ENCODE results near the gene RASSF7.

Gene RASSF7

GRCh38 chr11:537622-538430, 22.9 kb upstream of the RASSF7 start:
- H3K27ac Mint-ChIP-seq, result peak overlapping the region; percentile 69

GRCh38 chr11:538431-539051, 22.2 kb upstream of the RASSF7 start:
- Mint-ChIP-seq H3K4me3 (peak overlapping the region; percentile 61), H3K4me1 (peaks cover 17% of the 10 kb centered on the region), H3K36me3 (ENCODE audit: low read depth) (no peaks in the 10 kb centered on the region), H3K9me3 (no peaks in the 10 kb centered on the region), H3K27me3 (no peaks in the 10 kb centered on the region), H3K27ac (no peak overlapping the region)
- no peak for DNase-seq
- ATAC-seq, result no peak

More at GRCh38 chr11:537622-538430, 22.9 kb upstream of the RASSF7 start:
- H3K9me3 Mint-ChIP-seq, result no peaks in the 10 kb centered on the region
- H3K4me1 Mint-ChIP-seq, result peaks cover 17% of the 10 kb centered on the region
- DNase-seq (no peak), ATAC-seq (no peak)
- H3K27me3 Mint-ChIP-seq, result no peaks in the 10 kb centered on the region
- peak overlapping the region; percentile 90 for H3K4me3 Mint-ChIP-seq
- no peaks in the 10 kb centered on the region for H3K36me3 Mint-ChIP-seq (ENCODE audit: low read depth)

- ATAC-seq (no peak), DNase-seq (no peak)
- H3K27ac Mint-ChIP-seq, result no peak overlapping the region
- H3K9me3 Mint-ChIP-seq, result no peaks in the 10 kb centered on the region
- peaks cover 17% of the 10 kb centered on the region for H3K4me1 Mint-ChIP-seq
- H3K36me3 Mint-ChIP-seq (ENCODE audit: low read depth), result no peaks in the 10 kb centered on the region
- H3K4me3 Mint-ChIP-seq, result no peak overlapping the region
- no peaks in the 10 kb centered on the region for H3K27me3 Mint-ChIP-seq
These were observed 20.7 kb upstream of the RASSF7 start for GRCh38 chr11:539971-540481.

GRCh38 chr11:540583-541432, 20.0 kb upstream of the RASSF7 start:
- Mint-ChIP-seq H3K9me3 (no peaks in the 10 kb centered on the region), H3K27me3 (no peaks in the 10 kb centered on the region), H3K4me3 (no peak overlapping the region), H3K4me1 (peaks cover 17% of the 10 kb centered on the region), H3K36me3 (ENCODE audit: low read depth) (no peaks in the 10 kb centered on the region), H3K27ac (no peak overlapping the region)
- ATAC-seq (no peak), DNase-seq (no peak)

- H3K27ac Mint-ChIP-seq, result no peak overlapping the region
- no peaks in the 10 kb centered on the region for H3K9me3 Mint-ChIP-seq
- ATAC-seq, result no peak
These were observed 19.3 kb upstream of the RASSF7 start for GRCh38 chr11:541433-541885.

GRCh38 chr11:544817-545166, 16.0 kb upstream of the RASSF7 start:
- ATAC-seq, result no peak
- Mint-ChIP-seq H3K9me3 (no peaks in the 10 kb centered on the region), H3K4me1 (no peaks in the 10 kb centered on the region), H3K4me3 (no peak overlapping the region), H3K27ac (no peak overlapping the region), H3K36me3 (ENCODE audit: low read depth) (no peaks in the 10 kb centered on the region), H3K27me3 (no peaks in the 10 kb centered on the region)
- no peak for DNase-seq

More at GRCh38 chr11:541433-541885, 19.3 kb upstream of the RASSF7 start:
- no peak for DNase-seq
- Mint-ChIP-seq H3K27me3 (no peaks in the 10 kb centered on the region), H3K4me1 (peaks cover 13% of the 10 kb centered on the region), H3K4me3 (no peak overlapping the region), H3K36me3 (ENCODE audit: low read depth) (no peaks in the 10 kb centered on the region)

- Mint-ChIP-seq H3K36me3 (ENCODE audit: low read depth) (no peaks in the 10 kb centered on the region), H3K9me3 (no peaks in the 10 kb centered on the region), H3K4me3 (no peak overlapping the region), H3K4me1 (no peaks in the 10 kb centered on the region), H3K27ac (no peak overlapping the region), H3K27me3 (no peaks in the 10 kb centered on the region)
- ATAC-seq, result no peak
- DNase-seq, result no peak
These were observed 15.6 kb upstream of the RASSF7 start for GRCh38 chr11:545171-545570.

GRCh38 chr11:548700-549603, 11.8 kb upstream of the RASSF7 start:
- DNase-seq, result no peak
- H3K4me3 Mint-ChIP-seq, result no peak overlapping the region
- no peak for ATAC-seq
- no peaks in the 10 kb centered on the region for H3K9me3 Mint-ChIP-seq
- no peak overlapping the region for H3K27ac Mint-ChIP-seq
- H3K27me3 Mint-ChIP-seq, result no peaks in the 10 kb centered on the region
- H3K36me3 Mint-ChIP-seq (ENCODE audit: low read depth), result no peaks in the 10 kb centered on the region
- H3K4me1 Mint-ChIP-seq, result no peaks in the 10 kb centered on the region

- ATAC-seq (no peak), DNase-seq (no peak)
- Mint-ChIP-seq H3K27me3 (no peaks in the 10 kb centered on the region), H3K9me3 (no peaks in the 10 kb centered on the region), H3K4me3 (no peak overlapping the region), H3K4me1 (no peaks in the 10 kb centered on the region), H3K36me3 (ENCODE audit: low read depth) (no peaks in the 10 kb centered on the region), H3K27ac (no peak overlapping the region)
These were observed 10.6 kb upstream of the RASSF7 start for GRCh38 chr11:550021-550745.

GRCh38 chr11:550746-551085, 10.1 kb upstream of the RASSF7 start:
- no peaks in the 10 kb centered on the region for H3K27me3 Mint-ChIP-seq
- H3K27ac Mint-ChIP-seq, result no peak overlapping the region
- H3K4me1 Mint-ChIP-seq, result no peaks in the 10 kb centered on the region
- H3K4me3 Mint-ChIP-seq, result no peak overlapping the region
- H3K36me3 Mint-ChIP-seq (ENCODE audit: low read depth), result no peaks in the 10 kb centered on the region
- H3K9me3 Mint-ChIP-seq, result no peaks in the 10 kb centered on the region
- ATAC-seq (no peak), DNase-seq (no peak)

GRCh38 chr11:551131-551530, 9.6 kb upstream of the RASSF7 start:
- Mint-ChIP-seq H3K36me3 (ENCODE audit: low read depth) (no peaks in the 10 kb centered on the region), H3K27me3 (no peaks in the 10 kb centered on the region), H3K9me3 (no peaks in the 10 kb centered on the region), H3K4me1 (no peaks in the 10 kb centered on the region), H3K27ac (no peak overlapping the region), H3K4me3 (no peak overlapping the region)
- DNase-seq (no peak), ATAC-seq (no peak)

GRCh38 chr11:551596-551995, 9.2 kb upstream of the RASSF7 start:
- Mint-ChIP-seq H3K4me3 (no peak overlapping the region), H3K4me1 (peaks cover 1% of the 10 kb centered on the region), H3K36me3 (ENCODE audit: low read depth) (no peaks in the 10 kb centered on the region), H3K27me3 (peaks cover 3% of the 10 kb centered on the region), H3K9me3 (no peaks in the 10 kb centered on the region), H3K27ac (no peak overlapping the region)
- DNase-seq (no peak), ATAC-seq (no peak)

GRCh38 chr11:553083-553987, 7.4 kb upstream of the RASSF7 start:
- Mint-ChIP-seq H3K27me3 (peaks cover 9% of the 10 kb centered on the region), H3K27ac (no peak overlapping the region), H3K9me3 (no peaks in the 10 kb centered on the region), H3K4me3 (no peak overlapping the region), H3K4me1 (peaks cover 1% of the 10 kb centered on the region), H3K36me3 (ENCODE audit: low read depth) (no peaks in the 10 kb centered on the region)
- ATAC-seq (no peak), DNase-seq (no peak)
